DND-41 (cell line): Measurements from ENCODE around the gene ESAM.

Source experiments
- ATAC-seq: fragments of 200-7000 bp; cut with Tn5 transposase; 3 replicates; pipeline ENCODE4 v1.9.1; 2021; ENCODE audit warnings: low read depth; ENCODE audit not compliant: insufficient read depth
- DNase-seq: peaks from one replicate; pipeline ENCODE4 v3.0.0-alpha.2; 2020
- H2AFZ ChIP-seq: 2 replicates; pipeline ENCODE4 v1.6.0; 2012; ENCODE audit warnings: low read depth, low read length
- H3K27ac ChIP-seq: 2 replicates; pipeline ENCODE4 v1.5.1; 2012; ENCODE audit warnings: low read length, inconsistent platforms
- H3K27me3 ChIP-seq: fragments of 200-600 bp; sonication (generic); 2 replicates; pipeline ENCODE4 v1.6.0; 2012; ENCODE audit warnings: low read length, mild to moderate bottlenecking, inconsistent platforms; ENCODE audit not compliant: insufficient read depth, poor library complexity
- H3K36me3 ChIP-seq: 2 replicates; pipeline ENCODE4 v1.5.1; 2012; ENCODE audit warnings: low read length, inconsistent platforms; ENCODE audit not compliant: insufficient read depth
- H3K4me1 ChIP-seq: 2 replicates; pipeline ENCODE4 v1.5.1; 2012; ENCODE audit warnings: mild to moderate bottlenecking, low read length; ENCODE audit not compliant: insufficient read depth
- H3K4me2 ChIP-seq: 2 replicates; pipeline ENCODE4 v1.6.0; 2012; ENCODE audit warnings: mild to moderate bottlenecking, moderate library complexity, low read length, inconsistent platforms; ENCODE audit not compliant: insufficient read depth
- H3K4me3 ChIP-seq, 2 experiments: fragments of 200-600 bp in 1 of 2; shearing (Covaris generic) in 1 of 2; 2 replicates each; pipeline ENCODE4 v1.5.1; 2012 to 2016; ENCODE audit warnings: inconsistent platforms in 2 of 2, low read length in 2 of 2, mild to moderate bottlenecking in 2 of 2, low read depth in 1 of 2, moderate library complexity in 1 of 2
- H3K79me2 ChIP-seq: 2 replicates; pipeline ENCODE4 v1.6.0; 2012; ENCODE audit warnings: low read length, inconsistent platforms; ENCODE audit not compliant: insufficient read depth
- H3K9ac ChIP-seq: 2 replicates; pipeline ENCODE4 v1.6.0; 2012; ENCODE audit warnings: low read depth, mild to moderate bottlenecking, inconsistent platforms, low read length, moderate library complexity
- H3K9me3 ChIP-seq: 2 replicates; pipeline ENCODE4 v1.5.1; 2012; ENCODE audit warnings: low read length, moderate library complexity, mild to moderate bottlenecking, inconsistent platforms; ENCODE audit not compliant: insufficient read depth, severe bottlenecking
- H4K20me1 ChIP-seq: 2 replicates; pipeline ENCODE4 v1.6.0; 2012; ENCODE audit warnings: low read length; ENCODE audit not compliant: insufficient read depth
- EZH2 ChIP-seq: IDR thresholded peaks from 3 replicates; pipeline ENCODE4 v1.6.1; 2012; ENCODE audit warnings: borderline replicate concordance, low read depth, mild to moderate bottlenecking, moderate library complexity, low read length, inconsistent platforms; ENCODE audit not compliant: severe bottlenecking
- TF ChIP-seq, protein P1 (sequence below): IDR thresholded peaks from 2 replicates; pipeline ENCODE4 v1.5.1; 2012; ENCODE audit warnings: borderline replicate concordance, low read length, moderate library complexity, mild to moderate bottlenecking; ENCODE audit not compliant: poor library complexity, severe bottlenecking; ENCODE audit errors: extremely low read depth

ESAM gene

GRCh38 chr11:124712392-124712791, 49.7 kb downstream of the ESAM start:
- Histone ChIP-seq H3K4me1 (no peaks in the 10 kb centered on the region), H3K27me3 (peaks cover 18% of the 10 kb centered on the region), H3K27ac (no peak overlapping the region), H2AFZ (no peak overlapping the region), H3K9ac (no peak overlapping the region), H4K20me1 (0 out of 2 replicates have a peak, but pooled peaks cover 5% of the 10 kb centered on the region), H3K9me3 (peaks cover 4% of the 10 kb centered on the region), H3K4me2 (no peak overlapping the region), H3K36me3 (no peaks in the 10 kb centered on the region), H3K79me2 (no peaks in the 10 kb centered on the region), H3K4me3 (no peak overlapping the region)
- TF ChIP-seq EZH2, result no peak
- TF ChIP-seq, protein P1, sequence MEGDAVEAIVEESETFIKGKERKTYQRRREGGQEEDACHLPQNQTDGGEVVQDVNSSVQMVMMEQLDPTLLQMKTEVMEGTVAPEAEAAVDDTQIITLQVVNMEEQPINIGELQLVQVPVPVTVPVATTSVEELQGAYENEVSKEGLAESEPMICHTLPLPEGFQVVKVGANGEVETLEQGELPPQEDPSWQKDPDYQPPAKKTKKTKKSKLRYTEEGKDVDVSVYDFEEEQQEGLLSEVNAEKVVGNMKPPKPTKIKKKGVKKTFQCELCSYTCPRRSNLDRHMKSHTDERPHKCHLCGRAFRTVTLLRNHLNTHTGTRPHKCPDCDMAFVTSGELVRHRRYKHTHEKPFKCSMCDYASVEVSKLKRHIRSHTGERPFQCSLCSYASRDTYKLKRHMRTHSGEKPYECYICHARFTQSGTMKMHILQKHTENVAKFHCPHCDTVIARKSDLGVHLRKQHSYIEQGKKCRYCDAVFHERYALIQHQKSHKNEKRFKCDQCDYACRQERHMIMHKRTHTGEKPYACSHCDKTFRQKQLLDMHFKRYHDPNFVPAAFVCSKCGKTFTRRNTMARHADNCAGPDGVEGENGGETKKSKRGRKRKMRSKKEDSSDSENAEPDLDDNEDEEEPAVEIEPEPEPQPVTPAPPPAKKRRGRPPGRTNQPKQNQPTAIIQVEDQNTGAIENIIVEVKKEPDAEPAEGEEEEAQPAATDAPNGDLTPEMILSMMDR, result no peak
- no peak for DNase-seq
- ATAC-seq, result no peak

GRCh38 chr11:124707829-124708228, 54.3 kb downstream of the ESAM start:
- H3K36me3 ChIP-seq, result no peaks in the 10 kb centered on the region
- H3K27ac ChIP-seq, result no peak overlapping the region
- DNase-seq (no peak), ATAC-seq (no peak)
- H3K4me1 ChIP-seq, result no peaks in the 10 kb centered on the region
- no peaks in the 10 kb centered on the region for H3K79me2 ChIP-seq
- H3K9me3 ChIP-seq, result peaks cover 4% of the 10 kb centered on the region
- H2AFZ ChIP-seq, result no peak overlapping the region
- no peak overlapping the region for H3K4me2 ChIP-seq
- H3K27me3 ChIP-seq, result peaks cover 7% of the 10 kb centered on the region
- no peaks in the 10 kb centered on the region for H4K20me1 ChIP-seq
- no peak overlapping the region for H3K4me3 ChIP-seq
- no peak overlapping the region for H3K9ac ChIP-seq
- TF ChIP-seq, protein P1, result no peak
- TF ChIP-seq EZH2, result no peak
